A204.1 (cell line): ENCODE data around the gene PEX19.

ENCODE experiments used
- FAIRE-seq: peaks from 2 replicates; lab custom pipeline; 2012; peaks lifted over from hg19 to GRCh38; lab: Jason Lieb, UNC

Gene PEX19

DNA sequence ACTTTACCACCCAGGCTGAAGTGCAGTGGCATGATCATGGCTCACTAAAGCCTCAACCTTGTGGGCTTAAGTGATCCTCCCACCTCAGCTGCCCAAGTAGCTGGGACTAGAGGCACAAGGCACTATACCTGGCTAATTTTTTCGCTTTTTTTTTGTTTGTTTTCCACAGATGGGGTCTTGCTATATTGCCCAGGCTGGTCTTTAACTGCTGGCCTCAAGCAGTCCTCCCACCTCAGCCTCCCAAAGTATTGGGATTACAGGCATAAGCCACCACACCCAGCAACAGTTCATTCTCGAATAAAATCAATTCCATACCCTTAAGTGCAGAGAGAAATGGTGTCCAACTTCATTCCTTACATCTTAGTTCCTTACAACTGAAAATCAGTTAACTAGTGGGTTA lies 47.4 kb downstream of the PEX19 start:
- no peak for FAIRE-seq

DNA sequence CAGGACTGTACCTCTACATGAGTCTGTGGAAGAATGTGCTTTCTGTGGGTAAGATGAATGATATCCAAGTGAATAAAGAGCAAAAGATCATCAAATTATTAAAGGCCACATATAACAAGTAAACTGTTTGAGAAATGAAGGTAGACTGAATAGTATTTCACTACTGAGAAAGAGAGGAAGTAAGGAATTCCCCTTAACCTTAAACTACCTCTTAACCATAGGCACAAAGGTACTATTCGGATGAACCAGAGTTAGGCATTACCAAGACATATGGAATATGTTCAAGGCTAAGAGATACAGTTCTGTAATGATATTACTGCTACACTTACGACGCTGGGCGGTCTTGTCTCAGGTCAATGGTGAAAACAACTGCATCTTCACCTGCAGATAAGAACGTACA lies 48.1 kb downstream of the PEX19 start:
- FAIRE-seq: no peak

DNA sequence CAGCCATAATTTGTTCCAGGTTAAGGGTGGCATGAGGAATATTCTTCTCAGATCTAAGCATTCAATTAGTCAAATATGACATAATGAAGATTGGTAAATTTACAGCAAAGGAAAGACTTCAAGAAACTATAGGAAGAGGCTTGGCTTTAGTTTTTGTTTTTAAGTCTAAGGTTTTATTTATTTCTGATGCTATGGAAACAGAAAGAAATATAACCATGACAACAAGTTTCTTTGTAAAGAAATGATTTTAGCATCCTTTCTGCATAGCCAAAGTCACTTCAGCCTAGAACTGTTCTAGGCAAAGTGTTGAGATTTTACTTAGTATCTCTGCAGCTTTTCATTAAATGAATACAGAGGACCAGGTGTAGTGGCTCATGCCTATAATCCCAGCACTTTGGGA lies 52.0 kb downstream of the PEX19 start:
- FAIRE-seq: no peak

DNA sequence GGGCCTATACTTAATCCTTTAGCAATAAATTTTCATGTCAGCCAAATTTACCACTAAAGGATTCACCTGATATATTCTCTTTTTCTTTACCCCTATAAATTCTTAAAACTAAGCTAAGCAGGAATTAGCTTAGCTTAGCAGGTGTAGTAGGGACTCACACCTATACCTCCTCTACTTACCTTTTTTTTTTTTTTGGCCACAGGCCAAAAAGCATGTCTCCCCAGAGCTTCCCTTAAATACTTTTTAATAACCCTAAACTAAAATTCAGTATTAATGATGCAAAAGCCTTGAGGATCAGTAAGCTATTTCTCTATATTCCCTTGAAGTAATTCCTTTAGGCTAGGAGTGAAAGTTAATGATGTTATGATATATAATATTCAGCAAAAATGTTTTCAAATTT lies 56.5 kb downstream of the PEX19 start:
- FAIRE-seq: no peak

DNA sequence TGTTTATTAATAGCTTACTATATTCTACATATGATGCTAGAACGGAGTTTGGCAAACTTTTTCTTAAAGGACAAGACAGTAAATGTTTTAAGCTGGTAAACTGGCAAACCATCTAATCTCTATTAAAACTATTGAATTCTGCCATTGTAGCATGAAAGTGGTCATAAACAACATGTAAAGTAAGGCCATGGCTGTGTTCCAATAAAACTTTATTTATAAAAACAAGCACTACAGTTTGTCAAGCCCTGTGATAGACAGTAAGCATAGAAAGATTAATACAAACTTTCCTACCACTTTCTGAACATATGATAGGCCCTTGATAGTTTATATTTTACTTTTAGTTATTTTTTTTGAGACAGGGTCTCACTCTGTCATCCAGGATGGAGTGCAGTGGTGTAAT lies 57.4 kb downstream of the PEX19 start:
- no peak for FAIRE-seq

DNA sequence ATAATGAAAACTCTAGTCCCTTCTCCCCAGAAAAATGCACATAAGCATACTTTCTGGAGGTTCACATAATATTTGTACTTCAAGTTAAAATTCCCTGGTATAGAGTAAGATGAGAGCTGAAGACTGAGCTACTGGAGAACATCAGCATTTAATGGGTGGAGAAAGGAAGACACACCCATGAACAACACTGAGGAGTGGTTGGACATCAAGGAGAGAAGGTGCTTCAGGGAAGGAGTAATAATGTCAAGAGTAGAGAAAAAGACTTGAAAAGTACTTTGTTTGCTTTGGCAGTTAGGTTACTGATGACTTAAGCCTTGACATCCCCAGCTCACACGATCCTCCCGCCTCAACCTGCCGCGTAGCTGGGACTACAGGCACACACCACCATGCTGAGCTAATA lies 57.9 kb downstream of the PEX19 start:
- no peak for FAIRE-seq
